ENCODE measurements around the gene NPAS2. TPM values are rescaled to one million over a fixed set of nuclear protein-coding genes. Genes with fewer than 3 reads are reported as not detected.

The NPAS2 gene
- polyA plus RNA-seq, 1 of the 3 experiments (the other 2 are of a cell fraction) = 58.5 TPM

- no peak for TF ChIP-seq TAF1 (IDR thresholded peaks at IDR 0.05; ENCODE audit: borderline replicate concordance, low read depth, low read length)
- no peak for TF ChIP-seq SIN3A (IDR thresholded peaks at IDR 0.05; ENCODE audit: borderline replicate concordance, low read depth, low read length)
- no peak for TF ChIP-seq YY1 (IDR thresholded peaks at IDR 0.05; ENCODE audit: low read depth)
- no peak for TF ChIP-seq GABPA (IDR thresholded peaks at IDR 0.05; ENCODE audit: low read depth)
- no peak for TF ChIP-seq CHD2 (IDR thresholded peaks at IDR 0.05; ENCODE audit: low read length, partially characterized antibody)
- TF ChIP-seq RFX5 (IDR thresholded peaks at IDR 0.05; ENCODE audit: low read length) = no peak
These were observed 194.4 kb downstream of the NPAS2 start (continued) for GRCh38 chr2:101014264-101014857.

GRCh38 chr2:101017371-101017770, 197.4 kb downstream of the NPAS2 start:
- Histone ChIP-seq H3K27ac (ENCODE audit: low read depth in 2 of 2, low read length in 1 of 2) (no peak overlapping the region), H3K4me1 (ENCODE audit: control insufficient read depth in 1 of 2, insufficient read depth in 2 of 2, low read depth in 1 of 2, low read length in 1 of 2) (peaks cover 0 to 2% of the 10 kb centered on the region in 2 experiments; a peak in 1 of 4 replicates), H3K79me2 (ENCODE audit: insufficient read depth) (no peaks in the 10 kb centered on the region), H3K4me3 (ENCODE audit: low read depth in 2 of 2, low read length in 1 of 2) (no peak overlapping the region), H2AFZ (ENCODE audit: low read depth) (no peak overlapping the region), H3K9me2 (no peaks in the 10 kb centered on the region), H3K9ac (no peak overlapping the region), H3F3A (replicated peaks; ENCODE audit: insufficient read depth) (peaks cover 9% of the 10 kb centered on the region), H3K27me3 (ENCODE audit: insufficient read depth) (no peaks in the 10 kb centered on the region), H4K20me1 (ENCODE audit: insufficient read depth) (peaks cover 2% of the 10 kb centered on the region; the same call in 1 of the 2 replicates), H3K36me3 (replicated peaks in 1 of 2; ENCODE audit: control insufficient read depth in 1 of 2, insufficient read depth in 2 of 2, low read length in 1 of 2) (peaks cover 34 to 44% of the 10 kb centered on the region in 2 experiments), H3K9me3 (no peaks in the 10 kb centered on the region), H3K4me2 (no peak overlapping the region)
- ChIA-PET POLR2A (no interaction called here), CTCF (interaction anchor here (1.2 to 2.4 kb wide), 3 partner anchors 20 to 188 kb away, joined by 3 to 8 read pairs (median 5); no protein-coding TSS in a partner anchor)
- DNase-seq = no peak
- WGBS (ENCODE audit: low lambda C conversion rate) = 99% methylated on average over 3 of the region's 3 CpGs
- TF ChIP-seq FOSL2 (IDR thresholded peaks at IDR 0.05; ENCODE audit: borderline replicate concordance, low read depth) (no peak), RXRA (IDR thresholded peaks at IDR 0.05; ENCODE audit: borderline replicate concordance, low read depth) (no peak), RAD21 (IDR thresholded peaks at IDR 0.05; ENCODE audit: low read length) (no peak), EP300 (IDR thresholded peaks at IDR 0.05; ENCODE audit: borderline replicate concordance in 1 of 2, low read depth in 1 of 2, low read length in 1 of 2) (no peak), SMC3 (IDR thresholded peaks at IDR 0.05; ENCODE audit: low read depth, low read length) (no peak), IRF3 (IDR thresholded peaks at IDR 0.05; ENCODE audit: low read depth, low read length) (no peak), RFX5 (IDR thresholded peaks at IDR 0.05; ENCODE audit: low read length) (no peak), USF1 (IDR thresholded peaks at IDR 0.05; ENCODE audit: borderline replicate concordance, low read depth) (no peak), CHD2 (IDR thresholded peaks at IDR 0.05; ENCODE audit: low read length, partially characterized antibody) (no peak), ELF1 (IDR thresholded peaks at IDR 0.05) (no peak)

All from SK-N-SH (cell line).